Ovary (tissue), 3 donors: ENCODE measurements around the gene MTM1.

Experiments
- CTCF ChIP-seq, 3 donors: fragments of 450-650 bp in 2 of 3; fragments of 200-600 bp in 1 of 3; IDR thresholded peaks; one replicate each; pipeline versions ENCODE4 v1.5.1 to v1.8.0; 2016 to 2022; ENCODE audit warnings: antibody characterized with exemption in 3 of 3, mild to moderate bottlenecking in 1 of 3
- EP300 ChIP-seq: sonication (generic); formaldehyde crosslinking; IDR thresholded peaks from one replicate; pipeline ENCODE4 v1.6.1; 2017; ENCODE audit warnings: antibody characterized with exemption
- POLR2A ChIP-seq: fragments of 450-650 bp; IDR thresholded peaks from one replicate; pipeline ENCODE4 v1.6.1; 2017; ENCODE audit warnings: antibody characterized with exemption, mild to moderate bottlenecking, moderate library complexity
- donor health status: DM: no; HTN: no; CAD: no.

- TF ChIP-seq CTCF (IDR thresholded peaks at IDR 0.05) (no peak), POLR2A (no peak), EP300 (no peak)
Observed at GRCh38 chrX:150623583-150623982, 55.2 kb downstream of the MTM1 start.
